Activated CD4-positive, alpha-beta T cell treated with anti-CD3 and anti-CD28 coated beads for 24 hours (primary cell): Measurements from ENCODE around the gene CHRNA5.
A peak's percentile ranks its signal among the peaks of the same experiment; 100 is the strongest.
"Not testable (repeated sequence)": the region's sequence is repeated elsewhere in the genome, so short reads cannot be mapped to it uniquely, and the experiment has no call there.

Experiments
- DNase-seq, 2 donors: peaks; one replicate each; pipeline ENCODE4 v3.0.0-alpha.2; 2020; ENCODE audit warnings: low read depth in 2 of 2

The CHRNA5 gene

GRCh38 chr15:78565951-78566774, 843 bp downstream of the CHRNA5 start:
- DNase-seq, result peak in 1 of 2 donors; percentile 2

DNA sequence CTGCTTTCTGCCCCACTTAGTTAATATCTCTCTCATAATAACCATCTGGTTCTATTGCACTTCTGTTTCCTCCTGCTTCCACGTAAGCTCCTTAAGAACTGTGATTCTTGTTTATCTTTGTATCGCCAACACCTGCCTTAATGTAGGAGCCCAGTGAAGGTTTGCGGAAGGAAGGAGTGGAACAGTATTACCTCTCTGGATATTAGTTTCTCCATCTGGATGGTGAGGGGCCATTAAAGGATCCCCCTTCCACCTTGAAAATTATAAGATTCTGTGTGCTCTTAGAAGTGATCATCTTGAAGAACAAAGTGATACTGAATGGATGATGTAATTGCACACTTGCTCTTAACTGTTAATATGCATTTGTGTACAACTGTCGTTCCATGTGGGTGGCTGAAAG, 2.2 kb downstream of the CHRNA5 start:
- no peak for DNase-seq

- no peak for DNase-seq
These were observed 5.4 kb downstream of the CHRNA5 start for GRCh38 chr15:78570710-78571109.

GRCh38 chr15:78571382-78571781, 6.1 kb downstream of the CHRNA5 start:
- DNase-seq, result no peak

DNA sequence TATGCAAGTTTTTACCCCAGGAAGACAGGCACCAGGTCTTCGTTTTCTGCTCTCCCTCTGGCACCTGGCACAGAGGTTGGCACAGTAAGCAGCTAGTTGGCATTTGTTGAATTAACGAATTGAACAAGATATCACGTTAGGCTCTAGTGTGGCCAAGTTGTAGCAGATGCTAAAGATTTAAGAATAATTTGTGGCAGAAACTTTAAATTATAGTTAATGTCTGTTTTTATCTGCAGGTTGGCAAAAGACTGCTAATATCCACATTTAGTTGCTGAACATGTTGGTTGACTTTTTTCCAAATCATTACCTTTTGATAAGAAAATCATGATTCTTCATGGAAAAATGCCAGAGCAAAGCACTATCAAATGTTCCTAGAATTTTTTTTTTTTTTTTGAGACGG, 8.1 kb downstream of the CHRNA5 start:
- DNase-seq, result no peak

DNA sequence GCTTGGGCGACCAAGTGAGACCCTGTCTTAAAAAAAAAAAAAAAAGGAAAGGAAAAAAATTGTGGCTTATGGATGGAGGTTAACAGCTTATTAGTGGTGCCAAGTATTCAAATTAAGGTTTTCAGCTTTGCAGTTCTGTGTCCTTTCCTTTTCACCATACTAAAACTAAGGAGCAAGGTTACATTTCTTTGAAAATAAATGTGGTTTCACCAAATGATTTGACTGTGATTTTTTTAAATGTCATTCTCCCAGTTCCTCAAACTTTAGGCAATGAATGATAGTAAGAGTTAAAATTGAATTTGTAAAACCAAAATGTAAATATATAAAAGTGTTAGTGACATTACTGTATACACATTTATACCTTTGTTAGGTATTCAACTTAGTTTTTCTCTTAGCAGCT, 9.6 kb downstream of the CHRNA5 start:
- no peak for DNase-seq

DNA sequence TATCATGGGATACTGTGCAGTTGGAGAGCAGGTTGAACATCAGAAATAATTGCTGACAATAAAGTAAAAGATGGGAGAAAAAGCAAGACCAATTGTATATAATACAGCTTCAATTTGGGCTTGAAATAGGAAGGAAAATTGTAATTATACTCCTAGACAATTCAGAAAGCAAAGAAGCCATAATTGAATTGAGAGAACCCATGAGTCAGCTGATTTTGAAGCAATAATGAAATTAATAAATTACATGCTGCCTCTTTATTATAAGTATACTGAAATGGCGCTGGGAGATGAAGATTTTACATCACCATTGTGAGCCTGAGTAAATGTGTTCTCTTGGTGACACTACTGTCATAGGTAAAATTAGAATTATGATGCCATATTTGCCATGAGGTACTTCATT, 32.3 kb downstream of the CHRNA5 start:
- DNase-seq, result no peak

DNA sequence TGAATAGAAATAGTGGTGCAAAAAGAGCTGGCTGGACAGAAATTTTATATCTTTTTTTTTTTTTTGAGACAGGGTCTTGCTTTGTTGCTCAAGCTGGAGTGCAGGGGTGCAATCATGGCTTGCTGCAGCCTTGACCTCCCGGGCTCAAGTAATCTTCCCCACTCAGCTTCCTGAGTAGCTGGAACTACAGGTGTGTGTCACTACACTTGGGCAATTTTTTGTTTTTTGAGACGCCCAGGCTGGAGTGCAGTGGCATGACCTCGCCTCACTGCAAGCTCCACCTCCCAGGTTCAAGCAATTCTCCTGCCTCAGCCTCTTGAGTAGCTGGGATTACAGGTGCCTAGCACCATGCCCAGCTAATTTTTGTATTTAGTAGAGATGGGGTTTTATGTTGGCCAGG, 33.0 kb downstream of the CHRNA5 start:
- DNase-seq, result no peak

DNA sequence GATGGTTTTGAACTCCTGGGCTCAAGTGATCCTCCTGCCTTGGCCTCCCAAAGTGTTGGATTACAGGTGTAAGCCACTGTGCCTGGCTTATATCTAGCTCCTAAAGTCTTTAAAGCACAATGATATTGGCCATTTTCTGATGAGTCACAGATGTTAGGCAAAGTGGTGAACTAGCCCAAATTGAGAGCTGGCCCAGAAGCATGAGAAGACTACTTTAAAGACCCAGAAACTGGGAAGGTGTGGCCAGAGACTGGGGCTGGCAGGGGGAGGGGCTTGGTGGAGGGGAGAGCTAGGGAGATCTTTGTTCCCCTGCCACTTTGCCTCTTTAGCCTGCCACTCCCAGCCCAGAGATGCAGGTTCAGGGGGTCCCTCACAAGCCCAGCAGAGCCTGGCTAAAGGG, 33.9 kb downstream of the CHRNA5 start:
- no peak for DNase-seq

GRCh38 chr15:78603467-78603866, 38.1 kb downstream of the CHRNA5 start:
- DNase-seq, result no peak

DNA sequence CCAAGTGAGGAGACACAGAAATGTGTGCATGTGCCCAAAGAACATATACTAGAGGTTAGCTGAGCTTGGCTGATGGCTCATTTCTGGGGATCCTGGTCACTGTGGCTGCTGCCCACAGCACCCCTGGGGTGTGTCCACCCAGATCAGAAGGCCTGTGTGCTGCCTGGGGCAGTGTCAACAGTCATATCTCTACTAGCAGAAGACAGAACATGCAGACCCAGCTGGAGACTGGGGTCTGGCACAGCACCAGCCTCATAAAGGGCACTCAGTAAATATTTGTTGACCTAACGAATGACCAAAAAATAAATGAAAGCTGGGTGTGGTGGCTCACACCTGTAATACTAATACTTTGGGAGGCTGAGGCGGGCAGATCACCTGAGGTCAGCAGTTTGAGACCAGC, 39.1 kb downstream of the CHRNA5 start:
- DNase-seq, result no peak

GRCh38 chr15:78605201-78605600, 39.9 kb downstream of the CHRNA5 start:
- no peak for DNase-seq

- DNase-seq, result no peak
These were observed 40.4 kb downstream of the CHRNA5 start for GRCh38 chr15:78605680-78606079.

GRCh38 chr15:78609551-78609950, 44.2 kb downstream of the CHRNA5 start:
- DNase-seq, result not testable (repeated sequence)

DNA sequence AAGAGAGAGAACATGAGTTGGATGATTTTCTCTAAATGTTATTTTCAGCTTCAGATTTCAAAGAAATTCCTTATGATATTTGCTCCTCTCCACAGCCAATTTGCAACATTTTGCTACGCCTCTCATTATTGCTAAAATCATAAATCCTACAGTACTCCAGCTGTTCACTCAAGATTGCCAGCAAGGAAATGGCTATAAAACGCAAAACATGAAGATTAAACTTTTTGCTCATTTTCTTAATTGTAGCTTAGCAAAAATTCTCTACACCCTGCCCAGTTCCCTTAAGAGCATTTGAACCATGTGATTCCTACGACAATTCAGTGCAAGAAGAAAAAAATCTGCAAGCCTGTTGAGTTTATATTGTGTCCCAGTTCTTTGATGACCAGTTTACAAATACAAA, 48.7 kb downstream of the CHRNA5 start:
- DNase-seq, result no peak

DNA sequence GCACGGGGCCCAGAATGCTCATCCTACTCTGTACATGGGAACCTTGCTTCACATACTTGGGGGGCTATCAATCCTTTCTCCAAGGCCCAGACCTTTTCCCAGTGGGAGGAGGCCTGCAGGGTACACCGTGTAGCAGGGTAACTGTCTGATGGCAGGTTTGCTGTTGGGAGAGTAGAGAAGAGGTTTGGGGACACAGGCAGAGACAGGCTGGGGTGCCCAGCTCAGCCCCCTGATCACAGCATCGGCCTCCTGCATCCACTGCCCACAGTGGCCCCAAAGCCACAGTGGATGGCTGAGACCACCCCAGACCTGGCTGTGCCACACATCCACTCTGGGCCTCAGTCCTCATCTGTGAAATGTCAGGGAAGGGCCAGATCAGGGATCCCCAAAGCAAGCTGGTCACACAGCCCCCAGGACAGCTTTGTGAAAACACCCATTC, 49.9 kb downstream of the CHRNA5 start:
- DNase-seq, result no peak

DNA sequence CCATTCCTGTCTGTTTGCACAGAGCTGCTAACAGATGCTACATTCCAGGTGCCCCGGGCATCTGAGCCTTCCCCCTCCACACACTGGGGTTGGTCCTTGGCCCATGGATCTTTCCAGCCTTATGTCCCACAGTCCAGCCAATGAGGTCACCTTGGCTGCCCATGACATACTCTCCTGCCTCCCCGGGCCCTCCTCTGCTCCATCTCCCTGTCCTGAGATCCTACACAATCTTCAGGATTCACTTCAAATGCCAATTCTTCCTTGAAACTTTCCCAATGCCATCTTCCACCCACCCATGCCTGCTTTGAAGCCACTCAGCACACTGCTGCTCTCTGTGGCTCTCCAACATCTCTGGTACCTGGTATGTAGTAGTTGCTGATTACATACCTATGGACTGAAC, 51.2 kb downstream of the CHRNA5 start:
- DNase-seq, result no peak

DNA sequence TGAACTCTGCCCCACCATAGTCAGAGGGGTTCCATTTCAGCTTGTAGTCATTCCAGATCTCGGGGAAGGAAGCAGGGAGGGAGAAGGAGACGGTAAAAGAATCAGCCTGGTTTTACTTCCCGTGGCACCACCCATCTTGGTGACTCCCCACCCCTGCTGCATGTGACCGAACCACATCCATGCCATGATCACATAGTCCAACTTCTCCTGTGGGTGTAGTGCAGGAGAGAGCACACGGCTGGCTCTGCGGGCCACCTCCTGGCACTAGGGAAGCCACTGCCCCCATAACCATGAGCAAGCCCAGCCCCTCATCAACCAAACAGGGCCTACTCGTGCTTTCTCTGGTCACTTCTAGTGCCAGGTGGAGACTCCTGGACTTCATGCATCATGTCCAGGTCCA, 51.8 kb downstream of the CHRNA5 start:
- DNase-seq, result no peak

DNA sequence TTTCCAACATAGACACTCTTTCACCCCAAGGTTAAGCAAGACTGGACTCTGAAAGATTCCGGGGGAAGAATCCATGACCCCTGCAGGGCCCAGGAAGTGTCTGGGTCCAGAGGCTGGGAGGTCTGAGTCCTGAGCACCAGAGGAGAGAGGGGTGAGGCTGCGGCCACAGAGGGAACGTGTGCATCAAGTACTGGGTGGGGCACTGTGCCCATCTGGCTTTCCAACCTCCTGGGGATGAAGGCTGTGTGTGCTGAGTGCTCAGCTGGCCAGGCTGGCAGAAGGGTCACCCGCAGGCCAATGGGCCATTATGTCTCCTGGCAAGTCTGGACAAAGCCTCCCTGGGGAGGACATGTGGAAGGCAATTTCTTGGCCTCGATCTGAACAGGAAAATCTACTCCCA, 52.2 kb downstream of the CHRNA5 start:
- no peak for DNase-seq

- DNase-seq, result no peak
These were observed 52.7 kb downstream of the CHRNA5 start for GRCh38 chr15:78618064-78618463.

- DNase-seq, result peak; percentile 81 to 82
These were observed 53.2 kb downstream of the CHRNA5 start for GRCh38 chr15:78618490-78618934.

DNA sequence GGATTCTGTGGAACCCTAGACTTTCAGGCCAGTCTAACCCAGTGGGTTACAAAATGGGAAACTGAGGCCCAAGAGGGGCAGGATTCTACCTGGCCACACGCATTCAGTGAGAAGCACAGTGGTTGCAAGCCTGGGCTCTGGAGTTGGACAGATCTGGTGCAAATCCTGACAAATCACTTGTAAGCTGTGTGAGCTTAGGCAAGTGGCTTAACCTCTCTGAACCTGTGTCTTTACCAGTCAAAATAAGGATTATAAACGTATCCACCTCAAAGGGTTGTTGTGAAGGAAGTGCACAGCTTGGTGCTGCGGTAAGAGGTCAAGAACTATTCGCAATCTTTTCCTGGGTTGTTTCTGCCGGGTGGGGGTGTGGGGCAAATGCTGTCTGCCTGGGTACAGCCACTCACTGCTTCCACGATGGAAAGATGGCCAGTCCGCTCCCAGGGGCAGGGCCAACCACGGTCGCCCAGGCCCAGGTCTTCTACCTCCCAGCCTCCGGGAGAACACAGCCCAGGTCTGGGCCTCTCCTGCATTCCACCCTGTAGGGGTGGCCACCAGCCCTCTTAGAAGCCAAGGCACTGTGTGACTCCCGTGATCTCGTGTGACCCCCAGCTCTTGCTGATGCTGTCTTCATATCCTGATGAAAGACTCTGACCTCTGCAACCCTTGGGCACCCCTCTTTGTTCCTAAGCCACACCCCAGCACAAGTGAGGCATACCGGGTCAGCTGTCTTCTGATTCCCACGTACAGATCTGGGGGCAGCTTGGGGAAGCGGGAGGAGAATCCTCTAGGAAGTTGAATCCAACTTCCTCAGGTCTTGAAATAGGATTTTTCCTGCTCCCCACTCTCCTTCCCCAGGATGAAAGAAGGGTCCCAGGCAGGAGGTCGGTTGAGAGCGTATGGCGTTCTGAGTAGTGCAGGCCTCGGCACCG, 54.0 kb downstream of the CHRNA5 start:
- no peak for DNase-seq

GRCh38 chr15:78620021-78620526, 54.8 kb downstream of the CHRNA5 start:
- no peak for DNase-seq
